HG02610 (cell line): Measurements from ENCODE around the gene PTCH2.

Experiments used
- ATAC-seq: cut with Tn5 transposase; IDR thresholded peaks from one replicate; pipeline ENCODE4 v1.9.1; 2021; ENCODE audit warnings: mild to moderate bottlenecking, moderate library complexity; ENCODE audit not compliant: unreplicated experiment

Gene PTCH2

GRCh38 chr1:44780583-44781121, 62.4 kb downstream of the PTCH2 start:
- no peak for ATAC-seq

- no peak for ATAC-seq
These were observed 64.1 kb downstream of the PTCH2 start for GRCh38 chr1:44778705-44779576.

GRCh38 chr1:44777969-44778635, 65.0 kb downstream of the PTCH2 start:
- no peak for ATAC-seq

GRCh38 chr1:44777547-44777946, 65.5 kb downstream of the PTCH2 start:
- ATAC-seq: no peak

- no peak for ATAC-seq
These were observed 66.4 kb downstream of the PTCH2 start for GRCh38 chr1:44776730-44777068.

GRCh38 chr1:44775930-44776729, 66.9 kb downstream of the PTCH2 start:
- ATAC-seq: peak; percentile 9

GRCh38 chr1:44775078-44775929, 67.7 kb downstream of the PTCH2 start, which contains the start of gene RPS8:
Gene RPS8 (plus strand): TSS chr1:44775540. CDS start chr1:44775597, 57 bp downstream.
- peak; percentile 78 for ATAC-seq
